HG02759 (cell line): ENCODE data around the gene DUSP15.
"Not testable (repeated sequence)": the region's sequence is repeated elsewhere in the genome, so short reads cannot be mapped to it uniquely, and the experiment has no call there.

ENCODE experiments used
- ATAC-seq: cut with Tn5 transposase; IDR thresholded peaks from one replicate; pipeline ENCODE4 v1.9.1; 2021; ENCODE audit warnings: mild to moderate bottlenecking, moderate library complexity; ENCODE audit not compliant: unreplicated experiment

The DUSP15 gene, protein sequence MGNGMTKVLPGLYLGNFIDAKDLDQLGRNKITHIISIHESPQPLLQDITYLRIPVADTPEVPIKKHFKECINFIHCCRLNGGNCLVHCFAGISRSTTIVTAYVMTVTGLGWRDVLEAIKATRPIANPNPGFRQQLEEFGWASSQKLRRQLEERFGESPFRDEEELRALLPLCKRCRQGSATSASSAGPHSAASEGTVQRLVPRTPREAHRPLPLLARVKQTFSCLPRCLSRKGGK

GRCh38 chr20:31869942-31870725, at the start of gene DUSP15, which contains the start of gene TTLL9:
Gene DUSP15 (minus strand): TSS chr20:31870527. CDS start chr20:31870337, 190 bp downstream.
Gene TTLL9 (plus strand): TSS chr20:31870634. CDS start chr20:31871127, 493 bp downstream.
- no peak for ATAC-seq

- no peak for ATAC-seq
Observed at GRCh38 chr20:31919410-31920155, 49.3 kb upstream of the DUSP15 start.

DNA sequence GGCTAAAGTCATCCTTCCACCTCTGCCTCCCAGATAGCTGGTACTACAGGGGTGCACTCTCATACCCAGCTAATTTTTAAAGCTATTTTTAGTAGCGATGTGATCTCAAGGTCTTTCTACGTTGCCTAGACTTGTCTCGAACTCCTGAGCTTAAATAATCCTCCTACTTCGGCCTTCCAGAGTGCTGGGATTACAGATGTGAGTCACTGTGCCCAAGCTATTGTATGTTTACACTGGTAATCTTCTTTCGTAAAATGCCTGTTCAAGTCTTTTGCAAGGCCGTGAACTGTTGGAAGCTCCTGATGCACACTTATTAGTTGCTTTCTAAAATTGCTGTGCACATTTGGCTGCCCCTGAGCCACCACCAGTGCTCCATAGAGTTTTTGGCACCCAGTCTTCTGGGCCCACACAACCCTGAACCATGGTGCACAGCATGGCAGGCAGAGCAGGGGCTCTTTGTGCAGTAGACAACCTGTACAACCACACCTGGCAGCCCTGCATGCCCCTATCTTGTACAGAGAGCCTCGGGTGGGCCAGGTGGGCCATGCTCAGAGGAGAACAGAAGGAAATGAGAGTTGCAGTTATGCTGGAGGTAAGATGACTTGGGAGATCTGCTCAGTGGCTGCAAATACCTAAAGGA, 48.3 kb upstream of the DUSP15 start:
- ATAC-seq, result no peak

DNA sequence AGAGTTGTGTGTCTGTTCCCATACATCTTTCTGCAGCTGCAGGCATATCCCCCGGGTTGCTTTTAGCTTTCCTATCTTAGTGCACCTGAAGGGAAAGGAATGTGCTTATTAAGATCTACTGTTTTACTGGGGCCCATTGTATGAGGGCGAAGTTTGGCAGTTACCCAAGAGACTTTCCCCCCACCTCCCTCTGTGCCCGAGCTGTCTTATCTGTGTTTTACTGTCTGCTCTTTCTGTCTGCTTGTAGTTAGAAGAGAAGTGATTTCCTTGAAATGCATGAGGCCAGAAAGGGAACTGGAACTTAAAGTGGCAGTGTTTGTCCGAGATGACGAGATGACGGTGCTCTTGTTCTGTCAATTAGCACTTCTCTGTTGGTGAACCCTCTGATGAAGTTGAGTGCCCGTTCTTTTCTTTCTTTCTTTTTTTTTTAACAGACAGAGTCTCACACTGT, 47.7 kb upstream of the DUSP15 start:
- not testable (repeated sequence) for ATAC-seq

GRCh38 chr20:31916708-31917107, 46.4 kb upstream of the DUSP15 start:
- no peak for ATAC-seq

DNA sequence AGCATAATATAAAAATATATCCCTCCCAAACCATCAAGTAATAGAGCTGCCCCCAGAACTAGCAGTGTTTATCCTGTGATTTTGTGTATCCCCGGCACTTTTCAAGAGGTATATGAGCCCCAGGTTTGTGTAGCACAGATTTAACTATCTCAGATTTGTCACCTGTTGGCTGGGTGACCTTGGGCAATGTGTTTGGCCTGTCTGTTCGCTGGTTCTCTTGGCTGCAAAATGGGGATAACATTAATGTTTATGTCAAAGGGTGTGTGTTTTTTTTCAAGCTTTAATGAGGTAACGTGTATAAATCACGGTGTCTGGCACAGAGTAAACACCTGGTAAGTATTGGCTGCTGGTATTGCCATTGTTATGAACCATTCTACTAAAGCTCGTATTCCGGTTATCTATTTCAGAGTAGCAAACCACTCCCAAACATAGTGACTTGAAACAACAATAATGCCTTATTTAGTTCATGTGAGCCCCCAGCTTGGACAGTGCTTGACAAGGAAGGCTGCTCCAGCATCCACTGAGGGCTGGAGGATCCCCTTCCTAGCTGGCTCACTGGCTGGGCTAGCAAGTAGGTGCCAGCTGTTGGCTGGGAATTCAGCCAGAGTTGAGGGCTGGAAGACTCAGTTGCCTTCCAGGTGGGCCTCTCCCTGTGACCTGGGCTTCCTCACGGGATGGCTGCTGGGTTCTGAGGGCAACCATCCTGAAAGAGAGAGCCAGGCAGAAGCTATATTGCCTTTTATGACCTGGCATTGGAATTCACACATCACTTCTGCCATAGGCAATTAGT, 45.4 kb upstream of the DUSP15 start:
- ATAC-seq, result no peak

DNA sequence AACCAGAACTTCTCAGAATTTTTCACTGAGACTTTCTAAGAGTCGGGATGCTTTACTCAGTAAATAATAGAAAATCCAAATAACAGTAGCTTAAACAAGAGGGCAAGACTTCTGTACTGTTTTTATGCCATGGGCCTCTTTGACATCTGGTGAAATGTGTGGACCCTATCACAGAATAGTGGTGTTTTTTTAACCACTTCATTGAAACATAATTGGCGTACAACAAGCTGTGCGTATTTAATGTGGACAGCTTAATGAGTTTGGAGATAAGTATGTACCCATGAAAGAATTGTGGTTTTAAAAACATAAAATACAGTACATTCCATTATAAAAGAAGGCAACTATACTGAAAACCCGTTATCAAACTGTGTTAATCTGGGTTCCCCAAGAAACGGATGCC, 43.8 kb upstream of the DUSP15 start:
- ATAC-seq, result no peak

GRCh38 chr20:31913431-31914157, 43.3 kb upstream of the DUSP15 start:
- ATAC-seq, result no peak

DNA sequence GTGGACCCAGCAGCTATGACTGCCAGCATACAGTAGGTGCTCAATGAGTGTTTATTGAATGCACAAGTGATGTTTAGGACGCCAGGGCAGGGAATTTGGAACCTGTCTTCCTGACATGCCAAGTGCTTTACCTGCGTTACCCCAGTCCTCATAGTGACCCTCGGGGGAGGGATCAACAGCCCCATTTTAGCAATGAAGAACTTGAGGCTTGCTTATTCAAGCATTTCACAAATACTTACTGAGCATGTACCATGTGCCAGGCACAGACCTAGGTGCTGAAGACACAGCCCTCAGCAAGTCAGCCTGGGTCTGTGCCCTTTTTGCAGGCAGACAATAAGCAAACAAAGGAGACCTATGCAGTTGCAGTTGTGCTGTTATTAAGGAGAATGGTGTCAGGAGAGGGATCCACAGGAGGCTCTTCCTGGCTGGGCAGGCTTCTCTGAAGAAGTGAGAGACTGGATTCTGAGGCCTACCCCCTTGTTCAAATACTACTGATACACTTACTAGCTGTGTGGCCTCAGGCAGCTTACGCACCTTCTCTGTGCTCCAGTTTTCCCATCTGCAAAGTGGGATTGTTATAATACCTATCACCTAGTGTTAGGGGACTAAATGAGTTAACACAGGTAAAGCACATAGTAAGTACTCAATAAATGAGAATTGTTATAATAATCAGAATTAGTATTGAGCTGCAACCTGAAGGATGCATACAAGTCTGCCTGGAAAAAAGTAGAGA, 39.9 kb upstream of the DUSP15 start:
- no peak for ATAC-seq

DNA sequence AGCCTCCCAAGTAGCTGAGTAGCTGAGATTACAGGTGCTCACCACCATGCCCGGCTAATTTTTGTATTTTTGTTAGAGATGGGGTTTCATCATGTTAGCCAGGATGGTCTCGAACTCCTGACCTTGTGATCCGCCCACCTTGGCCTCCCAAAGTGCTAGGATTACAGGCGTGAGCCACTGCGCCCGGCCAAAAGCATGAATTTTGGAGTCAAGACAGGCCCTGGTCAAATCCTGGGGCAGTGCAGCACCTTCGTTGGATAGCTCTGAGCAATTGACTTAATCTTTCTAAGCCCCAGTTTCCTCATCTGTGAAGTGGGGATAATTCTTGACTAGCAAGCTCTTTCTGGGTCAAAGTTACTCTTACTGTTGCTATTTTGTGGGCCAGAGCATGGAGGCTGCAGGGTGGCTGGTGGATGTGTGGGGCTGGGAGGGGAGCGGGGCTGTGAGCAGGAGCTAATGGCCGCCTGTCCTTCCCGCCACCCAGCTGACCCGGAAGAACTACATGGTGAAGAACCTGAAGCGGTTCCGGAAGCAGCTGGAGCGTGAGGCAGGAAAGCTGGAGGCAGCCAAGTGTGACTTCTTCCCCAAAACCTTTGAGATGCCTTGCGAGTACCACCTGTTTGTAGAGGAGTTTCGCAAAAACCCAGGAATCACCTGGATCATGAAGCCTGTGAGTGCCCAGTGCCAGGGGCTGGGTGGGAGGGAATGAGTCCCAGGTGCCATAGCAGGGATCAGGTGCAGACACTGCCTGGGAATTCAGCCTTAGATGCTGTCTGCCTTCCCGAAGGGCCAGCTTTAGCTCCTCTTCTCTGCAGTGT, 39.1 kb upstream of the DUSP15 start:
- ATAC-seq, result no peak

GRCh38 chr20:31908424-31908823, 38.1 kb upstream of the DUSP15 start:
- ATAC-seq, result no peak

GRCh38 chr20:31908016-31908415, 37.7 kb upstream of the DUSP15 start:
- ATAC-seq, result no peak

GRCh38 chr20:31907046-31907445, 36.7 kb upstream of the DUSP15 start:
- no peak for ATAC-seq

GRCh38 chr20:31906001-31906400, 35.7 kb upstream of the DUSP15 start:
- ATAC-seq, result no peak

- ATAC-seq, result no peak
Observed at GRCh38 chr20:31903627-31904386, 33.5 kb upstream of the DUSP15 start.

DNA sequence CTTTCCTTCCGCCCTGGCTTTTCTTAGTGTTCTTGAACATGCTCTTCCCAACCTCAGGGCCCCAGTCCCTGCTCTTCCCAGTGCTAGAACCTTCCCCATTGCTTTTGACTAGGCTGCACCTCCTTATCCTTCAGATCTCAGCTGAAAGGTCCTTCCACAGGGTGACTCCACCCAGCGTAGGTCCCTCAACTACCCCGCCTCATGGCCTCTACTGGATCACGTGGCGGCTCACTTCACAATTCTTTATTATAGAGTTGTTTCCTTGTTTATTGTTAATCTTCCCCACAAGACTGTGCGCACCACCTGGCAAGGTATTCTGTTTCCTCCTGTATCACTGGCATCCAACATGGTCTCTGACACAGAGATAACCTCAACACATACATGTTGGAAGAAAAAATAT, 31.3 kb upstream of the DUSP15 start:
- ATAC-seq, result no peak

DNA sequence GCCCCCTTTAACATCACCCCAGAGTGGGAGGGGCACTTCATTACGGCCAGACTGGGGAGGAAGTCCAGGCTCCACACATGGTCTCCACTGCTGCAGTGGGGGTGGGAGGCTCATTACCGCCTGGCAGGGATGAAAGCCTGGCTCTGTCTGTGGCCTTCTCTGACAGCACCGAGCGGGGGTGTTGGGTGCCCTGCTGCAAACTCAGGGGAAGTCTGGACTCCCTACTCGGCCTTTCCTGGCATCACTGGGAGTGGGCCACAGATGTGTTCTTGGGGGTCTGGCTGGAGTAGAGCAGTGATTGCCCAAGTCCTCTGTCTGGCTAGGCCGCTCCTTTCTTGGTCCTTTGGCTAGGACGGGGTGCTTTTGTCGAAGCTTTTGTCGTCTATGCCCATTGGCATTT, 27.2 kb upstream of the DUSP15 start:
- no peak for ATAC-seq
